GM19239 (cell line): ENCODE results near the gene TNS1.

Source experiments
- DNase-seq: peaks from one replicate; pipeline ENCODE4 v3.0.0; 2011; ENCODE audit warnings: low spot score; ENCODE audit not compliant: insufficient read length
- FAIRE-seq: peaks from 2 replicates; lab custom pipeline; 2011; peaks lifted over from hg19 to GRCh38; lab: Jason Lieb, UNC

The TNS1 gene

GRCh38 chr2:217935901-217936684, 66.7 kb downstream of the TNS1 start:
- no peak for FAIRE-seq
- DNase-seq: no peak

GRCh38 chr2:217935235-217935879, 67.4 kb downstream of the TNS1 start:
- no peak for FAIRE-seq
- DNase-seq: no peak

- no peak for FAIRE-seq
- no peak for DNase-seq
Measured at GRCh38 chr2:217934321-217935131, 68.3 kb downstream of the TNS1 start.

- DNase-seq: no peak
Measured at GRCh38 chr2:217933617-217933993, 69.2 kb downstream of the TNS1 start.

DNA sequence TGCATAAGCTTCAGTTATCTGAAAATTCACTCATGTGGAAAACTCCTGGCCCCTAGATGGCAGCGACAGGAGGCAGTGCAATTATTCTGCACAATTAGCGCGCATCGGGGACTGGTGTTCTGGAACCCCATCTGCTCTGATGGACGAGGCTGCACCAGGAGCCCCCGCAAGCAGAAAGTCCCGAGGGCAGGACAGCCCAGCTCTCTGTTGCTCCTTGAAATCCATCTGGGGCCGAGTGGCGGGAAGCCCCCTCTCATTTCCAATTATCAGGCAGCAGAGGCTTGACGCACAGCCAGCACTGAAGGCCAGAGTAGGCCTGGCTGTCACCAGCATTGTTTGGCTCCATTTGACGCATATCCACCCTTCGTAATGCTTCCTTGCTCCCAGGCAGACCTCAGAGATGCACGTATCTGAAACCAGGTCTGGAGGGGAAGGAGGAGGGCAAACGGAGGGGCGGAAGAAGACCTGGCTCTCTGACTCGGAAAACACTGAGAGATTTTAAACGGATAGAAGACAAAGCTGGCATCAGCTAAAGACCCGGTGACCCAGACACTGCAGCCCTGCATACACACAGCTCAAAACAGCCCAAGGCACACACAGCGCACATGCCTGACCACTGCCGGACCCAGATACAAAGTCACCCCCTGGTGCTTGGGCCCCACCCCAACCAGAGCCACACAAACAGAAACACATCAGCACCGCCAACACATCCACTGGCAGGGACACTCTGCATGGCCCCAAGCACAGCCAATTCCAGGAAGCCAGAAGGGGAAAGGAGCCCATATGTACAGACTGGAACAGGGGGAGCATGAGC, 69.8 kb downstream of the TNS1 start:
- DNase-seq (no peak), FAIRE-seq (no peak)

More at GRCh38 chr2:217933617-217933993, 69.2 kb downstream of the TNS1 start:
- FAIRE-seq: no peak

- no peak for DNase-seq
- no peak for FAIRE-seq
Measured at GRCh38 chr2:217931846-217932560, 70.8 kb downstream of the TNS1 start.

GRCh38 chr2:217930761-217931563, 71.8 kb downstream of the TNS1 start:
- DNase-seq (no peak), FAIRE-seq (no peak)

- DNase-seq (no peak), FAIRE-seq (no peak)
Measured at GRCh38 chr2:217929757-217930707, 72.8 kb downstream of the TNS1 start.

DNA sequence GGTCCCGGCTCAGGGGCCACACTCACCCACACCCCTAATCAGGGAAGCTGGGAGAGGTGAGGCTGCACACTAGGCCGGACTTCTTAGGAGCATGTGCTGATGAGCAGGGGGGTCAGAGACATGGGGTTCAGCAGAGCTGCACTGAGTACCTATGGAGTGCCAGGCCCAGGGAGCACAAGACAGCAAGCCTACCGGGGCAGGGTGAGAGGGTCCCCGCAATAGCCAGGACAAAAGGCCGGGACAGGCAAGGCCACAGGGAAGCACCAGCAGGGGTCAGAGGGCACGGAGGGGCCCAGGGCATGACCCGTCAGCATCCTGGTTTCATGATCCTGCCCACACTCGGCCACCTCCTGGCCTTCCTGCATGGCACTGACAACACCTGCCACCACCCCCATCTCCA, 73.5 kb downstream of the TNS1 start:
- DNase-seq (no peak), FAIRE-seq (no peak)

GRCh38 chr2:217928324-217929181, 74.2 kb downstream of the TNS1 start:
- FAIRE-seq: no peak
- no peak for DNase-seq

DNA sequence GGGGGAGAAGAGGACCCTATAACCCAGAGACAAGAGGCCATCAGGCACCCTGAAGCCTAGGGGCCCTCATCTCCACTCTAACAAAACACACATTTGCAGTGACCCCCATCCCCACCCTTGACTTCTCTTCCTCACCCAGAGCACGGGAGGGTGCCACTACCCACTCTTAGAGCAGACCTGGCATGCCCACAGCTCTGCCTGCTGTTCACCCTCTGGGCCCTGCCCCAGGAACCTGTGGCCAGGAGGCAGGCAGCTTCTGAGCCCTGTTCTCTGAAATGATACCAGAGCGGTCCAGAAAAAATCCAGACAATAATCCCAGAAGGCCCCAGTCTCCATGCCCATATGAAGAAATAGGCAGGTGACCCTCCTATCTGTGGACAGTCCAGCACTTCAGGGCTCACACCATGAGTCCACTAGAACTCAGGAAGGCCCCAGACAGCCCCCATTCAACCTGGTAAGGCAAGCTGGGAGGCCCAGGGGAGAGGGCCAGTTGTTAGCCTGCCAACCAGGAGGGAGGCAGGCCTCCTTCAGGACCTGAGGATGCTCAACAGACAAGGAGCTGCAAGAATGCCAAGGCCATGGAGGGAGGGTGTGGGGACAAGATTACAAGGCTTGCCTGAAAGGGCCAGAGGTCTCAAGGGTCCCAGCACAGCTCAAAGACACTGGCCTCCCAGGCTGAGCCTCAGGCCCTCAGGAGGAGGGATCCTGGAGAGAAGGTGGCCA, 75.0 kb downstream of the TNS1 start:
- FAIRE-seq (no peak), DNase-seq (no peak)

DNA sequence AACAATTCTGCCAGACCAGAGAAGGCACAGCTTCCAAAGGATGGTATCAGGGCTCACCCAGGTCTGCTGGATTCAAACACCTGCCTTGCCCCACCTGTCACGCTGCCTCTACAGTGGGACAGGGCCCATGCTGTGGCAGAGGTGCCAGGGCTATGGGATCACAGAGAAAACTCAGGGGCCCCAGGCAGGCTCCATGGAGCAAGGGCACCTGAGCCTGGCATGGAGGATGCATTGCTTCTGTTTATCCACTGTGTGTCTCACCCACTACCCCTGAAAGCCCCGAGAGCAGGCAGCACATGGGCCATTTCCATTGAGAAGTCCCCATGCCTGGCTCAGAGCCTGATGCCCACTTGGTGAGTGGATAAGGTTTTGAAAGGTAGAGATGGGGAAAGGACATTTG, 76.0 kb downstream of the TNS1 start:
- no peak for FAIRE-seq

DNA sequence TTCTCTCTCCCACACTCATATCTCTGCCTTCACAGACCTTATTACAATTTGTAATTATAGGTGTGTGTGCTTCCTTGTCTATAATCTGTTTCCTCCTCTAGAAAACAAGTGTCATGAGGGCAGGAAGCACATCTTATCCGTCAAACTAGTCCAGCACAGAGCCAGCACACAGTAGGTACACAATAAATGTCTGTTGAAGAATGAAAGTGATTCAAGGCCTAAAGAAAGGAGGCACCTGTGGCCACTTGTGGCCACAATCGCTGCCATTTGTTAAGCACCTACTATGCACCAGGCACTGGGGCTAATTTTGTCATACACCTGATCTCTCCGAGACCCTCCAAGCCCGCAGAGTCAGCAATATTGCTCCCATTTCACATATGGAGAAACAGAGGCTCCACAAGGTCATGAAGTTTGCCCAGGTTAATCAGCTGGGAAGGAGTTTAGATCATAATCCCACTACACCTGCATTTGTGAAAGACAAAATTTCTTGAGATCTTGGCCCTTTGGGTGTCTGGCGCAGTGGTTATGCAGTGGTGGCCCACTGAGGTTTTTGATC, 78.4 kb downstream of the TNS1 start:
- DNase-seq (no peak), FAIRE-seq (no peak)

More for the DNA sequence above, 76.0 kb downstream of the TNS1 start:
- DNase-seq: no peak

DNA sequence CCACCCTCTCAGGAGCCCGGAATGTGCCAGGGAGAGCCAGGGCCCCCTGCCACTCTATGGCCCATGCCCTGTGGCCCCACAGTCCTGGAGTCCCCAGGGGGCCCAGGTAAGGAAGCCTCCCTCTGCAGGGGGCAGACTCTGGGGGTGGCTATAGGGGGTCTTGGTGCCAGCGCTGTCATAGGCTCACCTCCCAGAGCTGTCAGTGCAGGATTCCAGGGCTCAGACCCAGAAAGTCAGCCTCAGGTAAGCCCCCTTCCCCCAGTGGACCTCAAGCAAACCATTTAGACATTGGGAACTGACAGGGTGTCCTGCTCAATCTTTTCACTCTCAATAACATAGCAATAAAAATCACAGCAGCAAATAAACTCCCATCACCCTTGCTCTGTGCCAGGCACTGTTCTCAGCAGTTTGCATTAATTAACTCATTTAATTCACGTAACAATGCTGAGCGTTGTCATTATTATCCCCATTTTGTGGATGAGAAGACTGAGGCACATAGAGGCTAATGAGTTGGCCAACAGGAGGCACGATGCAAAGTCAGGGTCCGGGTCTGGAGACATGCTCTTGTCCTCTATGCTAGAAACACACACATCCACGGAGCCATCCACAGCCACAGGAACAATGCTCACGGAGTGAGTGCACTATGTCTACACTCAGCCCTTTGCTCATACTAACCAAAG, 79.6 kb downstream of the TNS1 start:
- DNase-seq (no peak), FAIRE-seq (no peak)
